Measurements from ENCODE around the gene NTN5. TPM values are rescaled to one million over a fixed set of nuclear protein-coding genes. Genes with fewer than 3 reads are reported as not detected.

The NTN5 gene
- total RNA-seq, 1 experiment from 2014 or later: not detected

DNA sequence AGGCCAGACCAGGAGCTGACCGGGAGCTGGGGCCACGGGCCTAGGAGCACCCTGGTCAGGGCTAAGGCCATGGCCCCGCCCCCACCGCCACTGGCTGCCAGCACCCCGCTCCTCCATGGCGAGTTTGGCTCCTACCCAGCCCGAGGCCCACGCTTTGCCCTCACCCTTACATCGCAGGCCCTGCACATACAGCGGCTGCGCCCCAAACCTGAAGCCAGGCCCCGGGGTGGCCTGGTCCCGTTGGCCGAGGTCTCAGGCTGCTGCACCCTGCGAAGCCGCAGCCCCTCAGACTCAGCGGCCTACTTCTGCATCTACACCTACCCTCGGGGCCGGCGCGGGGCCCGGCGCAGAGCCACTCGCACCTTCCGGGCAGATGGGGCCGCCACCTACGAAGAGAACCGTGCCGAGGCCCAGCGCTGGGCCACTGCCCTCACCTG is 46.9 kb downstream of the NTN5 start:
- POLR2A ChIA-PET (ENCODE audit: low non-redundant PET): interaction anchor here (0.6 kb wide), 1 partner anchor 359 kb away, joined by 6 read pairs; no protein-coding TSS in a partner anchor
- BruUV-seq (replicated peaks): no TSS peak
- no peak for DNase-seq (ENCODE audit: low spot score)
- TF ChIP-seq, protein P1, sequence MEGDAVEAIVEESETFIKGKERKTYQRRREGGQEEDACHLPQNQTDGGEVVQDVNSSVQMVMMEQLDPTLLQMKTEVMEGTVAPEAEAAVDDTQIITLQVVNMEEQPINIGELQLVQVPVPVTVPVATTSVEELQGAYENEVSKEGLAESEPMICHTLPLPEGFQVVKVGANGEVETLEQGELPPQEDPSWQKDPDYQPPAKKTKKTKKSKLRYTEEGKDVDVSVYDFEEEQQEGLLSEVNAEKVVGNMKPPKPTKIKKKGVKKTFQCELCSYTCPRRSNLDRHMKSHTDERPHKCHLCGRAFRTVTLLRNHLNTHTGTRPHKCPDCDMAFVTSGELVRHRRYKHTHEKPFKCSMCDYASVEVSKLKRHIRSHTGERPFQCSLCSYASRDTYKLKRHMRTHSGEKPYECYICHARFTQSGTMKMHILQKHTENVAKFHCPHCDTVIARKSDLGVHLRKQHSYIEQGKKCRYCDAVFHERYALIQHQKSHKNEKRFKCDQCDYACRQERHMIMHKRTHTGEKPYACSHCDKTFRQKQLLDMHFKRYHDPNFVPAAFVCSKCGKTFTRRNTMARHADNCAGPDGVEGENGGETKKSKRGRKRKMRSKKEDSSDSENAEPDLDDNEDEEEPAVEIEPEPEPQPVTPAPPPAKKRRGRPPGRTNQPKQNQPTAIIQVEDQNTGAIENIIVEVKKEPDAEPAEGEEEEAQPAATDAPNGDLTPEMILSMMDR (conservative IDR thresholded peaks at IDR 0.05; ENCODE audit: low read depth, low read length): no peak
- no peak for TF ChIP-seq EZH2 (IDR thresholded peaks at IDR 0.05; ENCODE audit: borderline replicate concordance, low read depth, low read length, poor library complexity, severe bottlenecking)
- Histone ChIP-seq H3K27me3 (replicated peaks; ENCODE audit: insufficient read depth, low read depth, low read length, poor library complexity) (no peaks in the 10 kb centered on the region), H3K4me1 (ENCODE audit: insufficient read depth, low read length, poor library complexity, severe bottlenecking) (peaks cover 14% of the 10 kb centered on the region), H3K27ac (ENCODE audit: low read depth, low read length, poor library complexity, severe bottlenecking) (no peak overlapping the region), H3K4me3 (ENCODE audit: low read depth, low read length, poor library complexity, severe bottlenecking) (no peak overlapping the region), H3K9me3 (ENCODE audit: low read depth, low read length, poor library complexity, severe bottlenecking) (no peaks in the 10 kb centered on the region), H3K36me3 (ENCODE audit: insufficient read depth, low read length, poor library complexity, severe bottlenecking) (no peaks in the 10 kb centered on the region)
- intact Hi-C loops (cut with micrococcal nuclease; ENCODE audit: unreplicated experiment): no loop called here
- CTCF ChIA-PET: no interaction called here

GRCh38 chr19:48624791-48625723 is 47.8 kb downstream of the NTN5 start:
- Histone ChIP-seq H3K36me3 (ENCODE audit: insufficient read depth, low read length, poor library complexity, severe bottlenecking) (no peaks in the 10 kb centered on the region), H3K27ac (ENCODE audit: low read depth, low read length, poor library complexity, severe bottlenecking) (peak overlapping the region; percentile 85), H3K4me3 (ENCODE audit: low read depth, low read length, poor library complexity, severe bottlenecking) (peak overlapping the region; percentile 61), H3K4me1 (ENCODE audit: insufficient read depth, low read length, poor library complexity, severe bottlenecking) (peaks cover 6% of the 10 kb centered on the region), H3K27me3 (replicated peaks; ENCODE audit: insufficient read depth, low read depth, low read length, poor library complexity) (no peaks in the 10 kb centered on the region), H3K9me3 (ENCODE audit: low read depth, low read length, poor library complexity, severe bottlenecking) (no peaks in the 10 kb centered on the region)
- CTCF ChIA-PET: no interaction called here
- no peak for DNase-seq (ENCODE audit: low spot score)
- TF ChIP-seq, protein P1 (conservative IDR thresholded peaks at IDR 0.05; ENCODE audit: low read depth, low read length): no peak
- no peak for TF ChIP-seq EZH2 (IDR thresholded peaks at IDR 0.05; ENCODE audit: borderline replicate concordance, low read depth, low read length, poor library complexity, severe bottlenecking)
- POLR2A ChIA-PET (ENCODE audit: low non-redundant PET): no interaction called here
- intact Hi-C loops (cut with micrococcal nuclease; ENCODE audit: unreplicated experiment): no loop called here
- no TSS peak for BruUV-seq (replicated peaks)

- Histone ChIP-seq H3K27me3 (replicated peaks; ENCODE audit: insufficient read depth, low read depth, low read length, poor library complexity) (no peaks in the 10 kb centered on the region), H3K27ac (ENCODE audit: low read depth, low read length, poor library complexity, severe bottlenecking) (peak overlapping the region; percentile 85), H3K9me3 (ENCODE audit: low read depth, low read length, poor library complexity, severe bottlenecking) (no peaks in the 10 kb centered on the region), H3K4me3 (ENCODE audit: low read depth, low read length, poor library complexity, severe bottlenecking) (peak overlapping the region; percentile 61), H3K36me3 (ENCODE audit: insufficient read depth, low read length, poor library complexity, severe bottlenecking) (no peaks in the 10 kb centered on the region), H3K4me1 (ENCODE audit: insufficient read depth, low read length, poor library complexity, severe bottlenecking) (peaks cover 4% of the 10 kb centered on the region)
- TF ChIP-seq EZH2 (IDR thresholded peaks at IDR 0.05; ENCODE audit: borderline replicate concordance, low read depth, low read length, poor library complexity, severe bottlenecking): no peak
- TF ChIP-seq, protein P1 (conservative IDR thresholded peaks at IDR 0.05; ENCODE audit: low read depth, low read length): no peak
- BruUV-seq (replicated peaks): TSS peak; percentile 1
- DNase-seq (ENCODE audit: low spot score): peak; percentile 99
- intact Hi-C loops (cut with micrococcal nuclease; ENCODE audit: unreplicated experiment): no loop called here
- POLR2A ChIA-PET (ENCODE audit: low non-redundant PET): interaction anchor here (0.5 to 1.0 kb wide), 2 partner anchors 10 to 277 kb away, joined by 3 read pairs; no protein-coding TSS in a partner anchor
- CTCF ChIA-PET: no interaction called here
These were observed 48.7 kb downstream of the NTN5 start for GRCh38 chr19:48624067-48624594.
